ENCODE data around the gene SLC35C1. TPM values are rescaled to one million over a fixed set of nuclear protein-coding genes. Genes with fewer than 3 reads are reported as not detected.

The SLC35C1 gene
- total and polyA plus RNA-seq, 9 of the 15 experiments (the other 6 are each of a cell fraction or from before 2014, with no cell fraction given): 0.65 to 13.1 (median 2.4) TPM

- TF ChIP-seq ILK (tag; IDR thresholded peaks at IDR 0.05; ENCODE audit: borderline replicate concordance, low read depth): no peak
Observed at GRCh38 chr11:45802531-45803317, 2.2 kb upstream of the SLC35C1 start (continued).

- peaks cover under 1% of the 10 kb centered on the region; the same call in 1 of the 2 replicates for H4K20me1 ChIP-seq (replicated peaks; ENCODE audit: control insufficient read depth, insufficient read depth, low read length)
- WGBS (ENCODE audit: insufficient coverage, low coverage, missing lambda C conversion rate): 53% methylated on average over 36 of the region's 70 CpGs
- H3K4me1 ChIP-seq (replicated peaks in 1 of 2; ENCODE audit: control insufficient read depth in 2 of 2, insufficient read depth in 2 of 2, low read length in 2 of 2): peaks cover 11 to 35% of the 10 kb centered on the region in 2 experiments; a peak in 4 of 5 replicates
- ATAC-seq (peak; percentile 2), FAIRE-seq (no peak), DNase-seq (ENCODE audit: extremely low read depth in 1 of 4, low spot score in 3 of 4) (peak in 3 of 4 experiments; percentile 26 to 41 (median 35))
- peak overlapping the region; percentile 80 to 96 for H3K9ac ChIP-seq (ENCODE audit: insufficient read depth in 1 of 2, low read depth in 2 of 2, low read length in 2 of 2)
- ChIA-PET POLR2A (no interaction called here), CTCF (ENCODE audit: low intra/inter-chr PET ratio) (no interaction called here)
- H2AFZ ChIP-seq (ENCODE audit: low read depth, low read length): peak overlapping the region; percentile 98
- in situ Hi-C loops (cut with MboI) (no loop called here), intact Hi-C loops (cut with micrococcal nuclease) (loop anchor here (10.0 kb wide), 1 partner anchor 59 kb away; no protein-coding TSS in a partner anchor)
- peaks cover 27% of the 10 kb centered on the region for H3K79me2 ChIP-seq (ENCODE audit: control insufficient read depth, insufficient read depth, low read length)
- peak overlapping the region; percentile 55 for H3K27ac ChIP-seq (ENCODE audit: extremely low read depth, low read depth, low read length)
- no TSS peak for BruUV-seq (replicated peaks)
- H3K36me3 ChIP-seq (ENCODE audit: control insufficient read depth, insufficient read depth, low read length): peaks cover 8% of the 10 kb centered on the region; the same call in 1 of the 3 replicates
- H3K9me3 ChIP-seq (replicated peaks; ENCODE audit: control insufficient read depth, insufficient read depth, low read depth, low read length): no peaks in the 10 kb centered on the region
- H3K4me2 ChIP-seq (ENCODE audit: insufficient read depth, low read length): peak overlapping the region; percentile 89
- no peaks in the 10 kb centered on the region for H3K9me1 ChIP-seq (ENCODE audit: control insufficient read depth, insufficient read depth, low read length)
- no peaks in the 10 kb centered on the region for H3K27me3 ChIP-seq (ENCODE audit: control insufficient read depth in 2 of 2, insufficient read depth in 2 of 2, low read length in 2 of 2)
- H3K4me3 ChIP-seq: peak overlapping the region; percentile 84
- TF ChIP-seq NFIC (IDR thresholded peaks at IDR 0.05) (peak; percentile 66), L3MBTL2 (IDR thresholded peaks at IDR 0.05) (peak; percentile 43; the same call in 1 of the 2 replicates), MAX (CRISPR knock-in tag; IDR thresholded peaks at IDR 0.05) (peak; percentile 23; the same call in 1 of the 2 replicates), ZNF263 (CRISPR knock-in tag; IDR thresholded peaks at IDR 0.05; ENCODE audit: borderline replicate concordance) (peak; percentile 49), ETV5 (CRISPR knock-in tag; IDR thresholded peaks at IDR 0.05; ENCODE audit: low read depth) (peak; percentile 41; the same call in 1 of the 2 replicates), ZFX (CRISPR knock-in tag; IDR thresholded peaks at IDR 0.05) (peak; percentile 50), NCOA6 (IDR thresholded peaks at IDR 0.05) (no peak), ARID4B (CRISPR knock-in tag; IDR thresholded peaks at IDR 0.05) (peak; percentile 58; the same call in 1 of the 2 replicates), ZNF511 (CRISPR knock-in tag; IDR thresholded peaks at IDR 0.05) (0 out of 2 replicates have a peak, but pooled peaks have one; percentile 17), FOXA3 (CRISPR knock-in tag; conservative IDR thresholded peaks at IDR 0.05 in 1 of 2, IDR thresholded peaks at IDR 0.05 in 1 of 2) (0 out of 4 replicates have a peak, but pooled peaks of 1 of the 2 experiments have one; percentile 31), TEAD1 (CRISPR knock-in tag; IDR thresholded peaks at IDR 0.05) (0 out of 4 replicates have a peak, but pooled peaks of 1 of the 2 experiments have one; percentile 45)
Observed at GRCh38 chr11:45803971-45804760, 783 bp upstream of the SLC35C1 start.

Data from K562 (cell line).